WTC11 (cell line): ENCODE measurements around the gene S100A5. TPM values are rescaled to one million over a fixed set of nuclear protein-coding genes. Genes with fewer than 3 reads are reported as not detected.
"Not testable (repeated sequence)": the region's sequence is repeated elsewhere in the genome, so short reads cannot be mapped to it uniquely, and the experiment has no call there.

ENCODE experiments used
- ATAC-seq: fragments of 200-7000 bp; cut with Tn5 transposase; 2 replicates; pipeline ENCODE4 v1.10.0; 2021; ENCODE audit warnings: mild to moderate bottlenecking, moderate library complexity
- CTCF ChIA-PET: fragments of 300-600 bp; sonication (Branson Sonifier 250); formaldehyde crosslinking; loops from one replicate; lab custom pipeline; 2021; ENCODE audit warnings: antibody characterized with exemption; lab: Charles Lee
- POLR2A ChIA-PET: fragments of 350-600 bp; sonication (Branson Sonifier 250); formaldehyde crosslinking; loops from one replicate; lab custom pipeline; 2021; ENCODE audit warnings: antibody characterized with exemption; lab: Charles Lee
- DNase-seq: peaks from one replicate; pipeline ENCODE4 v3.0.0; 2021; ENCODE audit warnings: low spot score
- H3K27ac Mint-ChIP-seq: 2 replicates; pipeline ENCODE4 v1.8.0; 2021; ENCODE audit warnings: mixed read lengths
- H3K27me3 Mint-ChIP-seq: 2 replicates; pipeline ENCODE4 v1.8.0; 2021; ENCODE audit warnings: low read depth, mild to moderate bottlenecking, moderate library complexity, mixed read lengths
- H3K36me3 Mint-ChIP-seq: 2 replicates; pipeline ENCODE4 v1.8.0; 2021; ENCODE audit warnings: mixed read lengths
- H3K4me1 Mint-ChIP-seq: 2 replicates; pipeline ENCODE4 v1.8.0; 2022; ENCODE audit warnings: mixed read lengths
- H3K4me3 Mint-ChIP-seq: 2 replicates; pipeline ENCODE4 v1.8.0; 2021; ENCODE audit warnings: mild to moderate bottlenecking, moderate library complexity, mixed read lengths
- H3K9me3 Mint-ChIP-seq: 2 replicates; pipeline ENCODE4 v1.8.0; 2021; ENCODE audit warnings: mixed read lengths
- CREM ChIP-seq: sonication (generic); formaldehyde crosslinking; IDR thresholded peaks from 2 replicates; pipeline ENCODE4 v1.8.1; 2022; ENCODE audit warnings: mild to moderate bottlenecking, missing genetic modification reagents, moderate library complexity
- FOXK1 ChIP-seq: sonication (generic); formaldehyde crosslinking; IDR thresholded peaks from 2 replicates; pipeline ENCODE4 v1.8.0; 2022; ENCODE audit warnings: mild to moderate bottlenecking, moderate library complexity, missing genetic modification reagents
- GABPB1 ChIP-seq: sonication (generic); formaldehyde crosslinking; IDR thresholded peaks from 2 replicates; pipeline ENCODE4 v1.8.1; 2023; ENCODE audit warnings: mild to moderate bottlenecking, missing genetic modification reagents
- HMGA2 ChIP-seq: fragments of 250-450 bp; sonication (Bioruptor Pico); IDR thresholded peaks from 2 replicates; pipeline ENCODE4 v1.4.0; 2021; ENCODE audit warnings: mild to moderate bottlenecking, moderate library complexity
- JUN ChIP-seq: sonication (generic); formaldehyde crosslinking; IDR thresholded peaks from 2 replicates; pipeline ENCODE4 v1.8.0; 2023; ENCODE audit warnings: mild to moderate bottlenecking, missing genetic modification reagents
- SP1 ChIP-seq: sonication (generic); formaldehyde crosslinking; conservative IDR thresholded peaks from 2 replicates; pipeline ENCODE4 v1.8.1; 2022; ENCODE audit warnings: missing genetic modification reagents
- TEAD1 ChIP-seq: sonication (generic); formaldehyde crosslinking; IDR thresholded peaks from 2 replicates; pipeline ENCODE4 v1.8.0; 2022; ENCODE audit warnings: mild to moderate bottlenecking, missing genetic modification reagents
- ZNF121 ChIP-seq: sonication (generic); formaldehyde crosslinking; IDR thresholded peaks from 2 replicates; pipeline ENCODE4 v1.8.0; 2023; ENCODE audit warnings: missing genetic modification reagents
- ZNF219 ChIP-seq: sonication (generic); formaldehyde crosslinking; IDR thresholded peaks from 2 replicates; pipeline ENCODE4 v1.8.0; 2023; ENCODE audit warnings: missing genetic modification reagents, mild to moderate bottlenecking, borderline replicate concordance
- ZNF281 ChIP-seq: sonication (generic); formaldehyde crosslinking; IDR thresholded peaks from 2 replicates; pipeline ENCODE4 v1.8.0; 2023; ENCODE audit warnings: mild to moderate bottlenecking, missing genetic modification reagents
- ZNF423 ChIP-seq: fragments of 250-450 bp; sonication (Bioruptor Pico); IDR thresholded peaks from 2 replicates; pipeline ENCODE4 v2.1.2; 2022; ENCODE audit warnings: mild to moderate bottlenecking, moderate library complexity
- ZNF425 ChIP-seq: fragments of 250-450 bp; sonication (Bioruptor Pico); conservative IDR thresholded peaks from 2 replicates; pipeline ENCODE4 v1.9.0; 2021; ENCODE audit warnings: mild to moderate bottlenecking
- ZNF671 ChIP-seq: fragments of 250-450 bp; sonication (Bioruptor Pico); IDR thresholded peaks from 2 replicates; pipeline ENCODE4 v1.8.0; 2021; ENCODE audit warnings: mild to moderate bottlenecking
- total RNA-seq: library from RNA; stranded (reverse); gene quantifications from 3 replicates; pipeline ENCODE4 v1.2.3, GENCODE V29; 2021
- TF ChIP-seq, protein P1 (sequence below): sonication (generic); formaldehyde crosslinking; conservative IDR thresholded peaks from 2 replicates; pipeline ENCODE4 v1.8.1; 2023; ENCODE audit warnings: mild to moderate bottlenecking, low read depth, missing genetic modification reagents, moderate library complexity

The S100A5 gene
- total RNA-seq, 1 experiment from 2014 or later: not detected

DNA sequence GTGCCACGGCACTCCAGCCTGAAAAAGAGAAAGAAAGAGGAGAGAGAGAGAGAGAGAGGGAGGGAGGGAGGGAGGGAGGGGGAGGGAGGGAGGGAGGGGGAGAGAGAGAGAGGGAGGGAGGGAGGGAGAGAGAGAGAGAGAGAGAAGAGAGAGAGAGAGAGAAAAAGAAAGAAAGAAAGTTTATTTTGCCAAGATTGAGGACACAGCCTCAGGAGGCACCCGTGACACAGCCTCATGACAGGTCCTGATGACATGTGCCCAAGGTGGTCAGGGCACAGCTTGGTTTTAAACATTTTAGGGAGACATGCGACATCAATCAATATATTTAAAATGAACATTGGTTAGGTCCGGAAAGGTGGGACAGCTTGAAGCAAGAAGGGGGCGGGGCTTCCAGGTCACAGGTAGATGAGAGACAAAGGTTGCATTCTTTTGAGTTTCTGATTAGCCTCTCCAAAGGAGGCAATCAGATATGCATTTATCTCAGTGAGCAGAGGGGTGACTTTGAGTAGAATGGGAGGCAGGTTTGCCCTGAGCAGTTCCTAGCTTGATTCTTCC is 20.5 kb downstream of the S100A5 start:
- ChIA-PET POLR2A (interaction anchor here (0.8 kb wide), 1 partner anchor 17 kb away, joined by 3 read pairs; no protein-coding TSS in a partner anchor), CTCF (interaction anchor here (1.0 to 6.8 kb wide), 10 partner anchors 9 to 165 kb away, joined by 3 to 55 read pairs (median 6); partner anchors contain the start of gene S100A13)
- H3K9me3 Mint-ChIP-seq, H3K4me3 Mint-ChIP-seq, DNase-seq, ATAC-seq, H3K27ac Mint-ChIP-seq, H3K36me3 Mint-ChIP-seq: not testable (repeated sequence)
- Mint-ChIP-seq H3K4me1 (peaks cover 22% of the 10 kb centered on the region), H3K27me3 (peaks cover 64% of the 10 kb centered on the region)

GRCh38 chr1:153519242-153519641 is 21.5 kb downstream of the S100A5 start:
- H3K4me1 Mint-ChIP-seq: peaks cover 22% of the 10 kb centered on the region
- ChIA-PET POLR2A (no interaction called here), CTCF (interaction anchor here (1.4 to 6.8 kb wide), 7 partner anchors 13 to 164 kb away, joined by 3 to 55 read pairs (median 7); partner anchors contain the start of gene S100A13)
- peaks cover 9% of the 10 kb centered on the region for H3K9me3 Mint-ChIP-seq
- H3K27me3 Mint-ChIP-seq: peaks cover 74% of the 10 kb centered on the region
- peaks cover 7% of the 10 kb centered on the region for H3K36me3 Mint-ChIP-seq
- H3K4me3 Mint-ChIP-seq: no peak overlapping the region
- TF ChIP-seq ZNF121: peak; percentile 82; the same call in 1 of the 2 replicates
- no peak for TF ChIP-seq ZNF281 (CRISPR knock-in tag)
- no peak overlapping the region for H3K27ac Mint-ChIP-seq
- ATAC-seq: no peak
- DNase-seq: no peak

DNA sequence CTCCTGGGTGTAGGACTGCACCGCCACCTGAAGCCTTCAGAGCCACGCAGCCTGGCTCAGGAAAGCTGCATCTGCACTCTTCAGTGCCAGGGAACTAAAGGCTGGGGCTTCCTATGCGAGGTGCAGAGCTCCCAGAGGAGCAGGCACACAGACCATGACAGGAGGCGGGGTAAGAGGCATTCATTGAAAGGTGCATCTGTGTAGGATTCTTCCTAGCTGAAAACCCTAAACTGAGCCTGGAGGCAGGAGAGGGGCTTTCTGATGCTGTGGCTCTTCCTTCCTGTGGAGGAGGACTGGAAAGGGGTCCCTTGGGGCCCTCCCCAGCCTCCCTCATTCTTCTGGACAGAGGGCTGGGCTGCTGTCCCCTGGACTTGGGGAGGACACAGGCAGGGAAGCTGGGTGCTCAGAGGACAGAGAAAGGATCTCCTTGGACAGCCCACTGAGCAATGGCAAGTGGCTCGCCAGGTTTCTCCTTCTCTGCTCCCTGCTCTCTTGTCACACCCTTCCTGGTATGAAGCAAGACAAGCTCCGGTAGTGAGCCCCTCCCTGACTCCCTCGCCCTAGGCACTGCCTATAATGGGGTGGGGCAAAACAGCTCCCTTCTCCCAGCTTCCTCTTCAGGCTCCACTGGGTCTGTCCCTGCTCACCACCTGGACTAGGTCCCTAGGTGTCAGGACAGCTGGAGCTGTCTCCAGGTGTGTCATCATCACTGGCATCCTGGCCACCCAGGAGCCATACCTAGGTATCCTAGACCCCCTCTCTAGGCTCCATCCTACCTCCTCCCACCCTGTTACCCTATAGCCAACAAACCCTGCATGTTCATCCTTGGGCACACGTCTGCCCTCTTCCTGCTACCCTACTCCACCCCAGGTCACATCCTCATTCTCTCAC is 25.0 kb downstream of the S100A5 start:
- ChIA-PET CTCF (interaction anchor here (0.5 to 6.8 kb wide), 11 partner anchors 17 to 167 kb away, joined by 3 to 55 read pairs (median 4); partner anchors contain the start of genes PGLYRP4 and S100A13), POLR2A (no interaction called here)
- Mint-ChIP-seq H3K4me3 (no peak overlapping the region), H3K27me3 (peaks cover 81% of the 10 kb centered on the region), H3K36me3 (no peaks in the 10 kb centered on the region), H3K4me1 (peaks cover 20% of the 10 kb centered on the region), H3K27ac (no peak overlapping the region), H3K9me3 (no peaks in the 10 kb centered on the region)
- ATAC-seq: peak; percentile 18; the same call in 1 of the 2 replicates
- no peak for DNase-seq
- no peak for TF ChIP-seq ZNF425 (CRISPR knock-in tag)
- TF ChIP-seq SP1 (CRISPR knock-in tag): no peak
- no peak for TF ChIP-seq TEAD1 (CRISPR knock-in tag)
- no peak for TF ChIP-seq HMGA2
- no peak for TF ChIP-seq GABPB1 (CRISPR knock-in tag)
- no peak for TF ChIP-seq JUN (CRISPR knock-in tag)

DNA sequence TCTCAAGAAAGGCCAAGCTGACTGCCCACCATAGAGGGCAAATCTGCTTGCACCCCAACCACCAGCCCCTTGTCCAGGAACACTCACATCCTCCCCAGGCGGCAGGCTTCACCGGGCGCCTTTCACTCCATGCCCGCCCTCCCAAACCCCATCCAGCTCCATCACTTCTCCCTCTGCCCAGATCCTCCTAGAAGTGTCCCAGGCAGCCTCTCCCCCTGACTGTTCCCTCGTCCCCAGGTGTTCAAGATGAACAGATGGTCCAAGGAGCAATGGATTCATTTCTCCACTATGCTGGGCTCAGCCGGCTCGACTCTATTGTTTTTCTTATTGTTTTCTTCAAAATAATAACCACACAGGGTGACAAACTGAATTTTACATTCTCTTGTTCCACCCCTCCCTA is 27.1 kb downstream of the S100A5 start:
- ChIA-PET POLR2A (no interaction called here), CTCF (interaction anchor here (1.5 to 2.3 kb wide), 2 partner anchors 19 to 114 kb away, joined by 5 to 7 read pairs; partner anchors contain the start of gene S100A13)
- no peak overlapping the region for H3K4me3 Mint-ChIP-seq
- TF ChIP-seq CREM (CRISPR knock-in tag) (no peak), ZNF671 (CRISPR knock-in tag) (no peak), FOXK1 (CRISPR knock-in tag) (no peak), ZNF423 (no peak), ZNF219 (CRISPR knock-in tag) (no peak)
- TF ChIP-seq, protein P1, sequence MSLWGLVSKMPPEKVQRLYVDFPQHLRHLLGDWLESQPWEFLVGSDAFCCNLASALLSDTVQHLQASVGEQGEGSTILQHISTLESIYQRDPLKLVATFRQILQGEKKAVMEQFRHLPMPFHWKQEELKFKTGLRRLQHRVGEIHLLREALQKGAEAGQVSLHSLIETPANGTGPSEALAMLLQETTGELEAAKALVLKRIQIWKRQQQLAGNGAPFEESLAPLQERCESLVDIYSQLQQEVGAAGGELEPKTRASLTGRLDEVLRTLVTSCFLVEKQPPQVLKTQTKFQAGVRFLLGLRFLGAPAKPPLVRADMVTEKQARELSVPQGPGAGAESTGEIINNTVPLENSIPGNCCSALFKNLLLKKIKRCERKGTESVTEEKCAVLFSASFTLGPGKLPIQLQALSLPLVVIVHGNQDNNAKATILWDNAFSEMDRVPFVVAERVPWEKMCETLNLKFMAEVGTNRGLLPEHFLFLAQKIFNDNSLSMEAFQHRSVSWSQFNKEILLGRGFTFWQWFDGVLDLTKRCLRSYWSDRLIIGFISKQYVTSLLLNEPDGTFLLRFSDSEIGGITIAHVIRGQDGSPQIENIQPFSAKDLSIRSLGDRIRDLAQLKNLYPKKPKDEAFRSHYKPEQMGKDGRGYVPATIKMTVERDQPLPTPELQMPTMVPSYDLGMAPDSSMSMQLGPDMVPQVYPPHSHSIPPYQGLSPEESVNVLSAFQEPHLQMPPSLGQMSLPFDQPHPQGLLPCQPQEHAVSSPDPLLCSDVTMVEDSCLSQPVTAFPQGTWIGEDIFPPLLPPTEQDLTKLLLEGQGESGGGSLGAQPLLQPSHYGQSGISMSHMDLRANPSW (CRISPR knock-in tag): no peak
- H3K9me3 Mint-ChIP-seq: no peaks in the 10 kb centered on the region
- ATAC-seq (no peak), DNase-seq (no peak)
- peaks cover 65% of the 10 kb centered on the region for H3K27me3 Mint-ChIP-seq
- no peaks in the 10 kb centered on the region for H3K36me3 Mint-ChIP-seq
- no peak overlapping the region for H3K27ac Mint-ChIP-seq
- peaks cover 13% of the 10 kb centered on the region; the same call in 1 of the 2 replicates for H3K4me1 Mint-ChIP-seq
